ENCODE results near the gene CAPN13. TPM values are rescaled to one million over a fixed set of nuclear protein-coding genes. Genes with fewer than 3 reads are reported as not detected.

Gene CAPN13
- total RNA-seq, 1 donor from 2014 or later, result not detected

- H3K27me3 ChIP-seq (ENCODE audit: insufficient read depth, low read length), result no peaks in the 10 kb centered on the region
- no peaks in the 10 kb centered on the region for H3K36me3 ChIP-seq (ENCODE audit: insufficient read depth, low read length)
- peaks cover 6% of the 10 kb centered on the region for H3K27me3 Mint-ChIP-seq (ENCODE audit: low read depth, unreplicated experiment)
- no peaks in the 10 kb centered on the region for H3K36me3 Mint-ChIP-seq (ENCODE audit: low read depth, unreplicated experiment)
- no peaks in the 10 kb centered on the region for H3K4me1 ChIP-seq (ENCODE audit: insufficient read depth, low read length)
- H3K27ac Mint-ChIP-seq (ENCODE audit: unreplicated experiment), result no peak overlapping the region
- H3K79me2 ChIP-seq (ENCODE audit: insufficient read depth, low read length), result no peaks in the 10 kb centered on the region
- H3K4me3 ChIP-seq (ENCODE audit: insufficient read depth, low read depth, low read length), result no peak overlapping the region
- H3K9me3 Mint-ChIP-seq (ENCODE audit: unreplicated experiment), result no peaks in the 10 kb centered on the region
- no peak overlapping the region for H3K9ac ChIP-seq (ENCODE audit: low read length)
- H3K4me2 ChIP-seq (ENCODE audit: low read length), result no peak overlapping the region
- H3K27ac ChIP-seq (ENCODE audit: low read depth, low read length), result no peak overlapping the region
- H3K9me3 ChIP-seq (ENCODE audit: insufficient read depth, low read depth, low read length), result peaks cover 3% of the 10 kb centered on the region
- DNase-seq (ENCODE audit: low read depth), result no peak
- peaks cover 6% of the 10 kb centered on the region for H3K4me1 Mint-ChIP-seq (ENCODE audit: low read depth, unreplicated experiment)
- no peak overlapping the region for H2AFZ ChIP-seq (ENCODE audit: low read depth, low read length)
- no peak overlapping the region for H3K4me3 Mint-ChIP-seq (ENCODE audit: unreplicated experiment)
- no peak for TF ChIP-seq EZH2 (IDR thresholded peaks at IDR 0.05; ENCODE audit: insufficient read depth, low read length)
- TF ChIP-seq, protein P1, sequence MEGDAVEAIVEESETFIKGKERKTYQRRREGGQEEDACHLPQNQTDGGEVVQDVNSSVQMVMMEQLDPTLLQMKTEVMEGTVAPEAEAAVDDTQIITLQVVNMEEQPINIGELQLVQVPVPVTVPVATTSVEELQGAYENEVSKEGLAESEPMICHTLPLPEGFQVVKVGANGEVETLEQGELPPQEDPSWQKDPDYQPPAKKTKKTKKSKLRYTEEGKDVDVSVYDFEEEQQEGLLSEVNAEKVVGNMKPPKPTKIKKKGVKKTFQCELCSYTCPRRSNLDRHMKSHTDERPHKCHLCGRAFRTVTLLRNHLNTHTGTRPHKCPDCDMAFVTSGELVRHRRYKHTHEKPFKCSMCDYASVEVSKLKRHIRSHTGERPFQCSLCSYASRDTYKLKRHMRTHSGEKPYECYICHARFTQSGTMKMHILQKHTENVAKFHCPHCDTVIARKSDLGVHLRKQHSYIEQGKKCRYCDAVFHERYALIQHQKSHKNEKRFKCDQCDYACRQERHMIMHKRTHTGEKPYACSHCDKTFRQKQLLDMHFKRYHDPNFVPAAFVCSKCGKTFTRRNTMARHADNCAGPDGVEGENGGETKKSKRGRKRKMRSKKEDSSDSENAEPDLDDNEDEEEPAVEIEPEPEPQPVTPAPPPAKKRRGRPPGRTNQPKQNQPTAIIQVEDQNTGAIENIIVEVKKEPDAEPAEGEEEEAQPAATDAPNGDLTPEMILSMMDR (IDR thresholded peaks at IDR 0.05; ENCODE audit: insufficient read depth, low read depth, low read length), result no peak
- no peaks in the 10 kb centered on the region for H4K20me1 ChIP-seq (ENCODE audit: insufficient read depth, low read length)
- no peak for FAIRE-seq
These were observed 26.4 kb downstream of the CAPN13 start for GRCh38 chr2:30780776-30781330.

DNA sequence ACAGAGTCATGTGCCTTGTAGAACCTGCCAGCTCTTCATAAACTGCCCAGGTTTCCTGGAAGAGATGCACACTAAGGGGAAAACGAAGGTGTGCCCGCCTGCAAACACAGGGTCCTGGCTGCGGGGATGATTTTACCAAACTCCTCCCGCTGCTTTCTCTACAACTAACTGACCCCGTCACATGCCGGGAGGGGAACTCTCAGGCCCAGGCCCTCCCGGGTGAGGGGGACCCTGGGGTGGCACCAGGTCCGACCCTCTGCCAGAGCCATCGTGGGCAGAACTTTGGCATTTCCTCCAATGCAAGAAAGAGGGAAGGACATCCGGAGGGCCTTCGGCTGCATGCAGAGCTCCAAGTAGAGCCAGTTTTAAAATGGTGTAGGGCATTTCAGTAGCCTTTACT lies 28.6 kb downstream of the CAPN13 start:
- Histone ChIP-seq H3K4me3 (ENCODE audit: insufficient read depth, low read depth, low read length) (no peak overlapping the region), H3K79me2 (ENCODE audit: insufficient read depth, low read length) (no peaks in the 10 kb centered on the region), H3K36me3 (ENCODE audit: insufficient read depth, low read length) (no peaks in the 10 kb centered on the region), H3K9me3 (ENCODE audit: insufficient read depth, low read depth, low read length) (peaks cover 3% of the 10 kb centered on the region), H3K9ac (ENCODE audit: low read length) (no peak overlapping the region), H3K27ac (ENCODE audit: low read depth, low read length) (no peak overlapping the region), H3K4me1 (ENCODE audit: insufficient read depth, low read length) (no peaks in the 10 kb centered on the region), H3K4me2 (ENCODE audit: low read length) (no peak overlapping the region), H4K20me1 (ENCODE audit: insufficient read depth, low read length) (no peaks in the 10 kb centered on the region), H2AFZ (ENCODE audit: low read depth, low read length) (no peak overlapping the region), H3K27me3 (ENCODE audit: insufficient read depth, low read length) (no peaks in the 10 kb centered on the region)
- H3K27me3 Mint-ChIP-seq (ENCODE audit: low read depth, unreplicated experiment), result peaks cover 3% of the 10 kb centered on the region
- no peaks in the 10 kb centered on the region for H3K9me3 Mint-ChIP-seq (ENCODE audit: unreplicated experiment)
- H3K27ac Mint-ChIP-seq (ENCODE audit: unreplicated experiment), result no peak overlapping the region
- DNase-seq (ENCODE audit: low read depth) (no peak), FAIRE-seq (no peak)
- peaks cover 6% of the 10 kb centered on the region for H3K4me1 Mint-ChIP-seq (ENCODE audit: low read depth, unreplicated experiment)
- H3K36me3 Mint-ChIP-seq (ENCODE audit: low read depth, unreplicated experiment), result no peaks in the 10 kb centered on the region
- H3K4me3 Mint-ChIP-seq (ENCODE audit: unreplicated experiment), result no peak overlapping the region
- TF ChIP-seq, protein P1 (IDR thresholded peaks at IDR 0.05; ENCODE audit: insufficient read depth, low read depth, low read length), result no peak
- no peak for TF ChIP-seq EZH2 (IDR thresholded peaks at IDR 0.05; ENCODE audit: insufficient read depth, low read length)

- no peak overlapping the region for H3K4me2 ChIP-seq (ENCODE audit: low read length)
- Mint-ChIP-seq H3K9me3 (ENCODE audit: unreplicated experiment) (no peaks in the 10 kb centered on the region), H3K4me3 (ENCODE audit: unreplicated experiment) (no peak overlapping the region), H3K4me1 (ENCODE audit: low read depth, unreplicated experiment) (peaks cover 6% of the 10 kb centered on the region), H3K27me3 (ENCODE audit: low read depth, unreplicated experiment) (peaks cover 3% of the 10 kb centered on the region), H3K27ac (ENCODE audit: unreplicated experiment) (no peak overlapping the region), H3K36me3 (ENCODE audit: low read depth, unreplicated experiment) (no peaks in the 10 kb centered on the region)
- H3K9ac ChIP-seq (ENCODE audit: low read length), result no peak overlapping the region
- no peak overlapping the region for H3K27ac ChIP-seq (ENCODE audit: low read depth, low read length)
- no peaks in the 10 kb centered on the region for H3K36me3 ChIP-seq (ENCODE audit: insufficient read depth, low read length)
- no peak overlapping the region for H2AFZ ChIP-seq (ENCODE audit: low read depth, low read length)
- no peaks in the 10 kb centered on the region for H3K79me2 ChIP-seq (ENCODE audit: insufficient read depth, low read length)
- H3K27me3 ChIP-seq (ENCODE audit: insufficient read depth, low read length), result no peaks in the 10 kb centered on the region
- H3K4me1 ChIP-seq (ENCODE audit: insufficient read depth, low read length), result no peaks in the 10 kb centered on the region
- TF ChIP-seq EZH2 (IDR thresholded peaks at IDR 0.05; ENCODE audit: insufficient read depth, low read length), result no peak
- TF ChIP-seq, protein P1 (IDR thresholded peaks at IDR 0.05; ENCODE audit: insufficient read depth, low read depth, low read length), result no peak
- DNase-seq (ENCODE audit: low read depth) (no peak), FAIRE-seq (no peak)
- H3K4me3 ChIP-seq (ENCODE audit: insufficient read depth, low read depth, low read length), result no peak overlapping the region
- H3K9me3 ChIP-seq (ENCODE audit: insufficient read depth, low read depth, low read length), result peaks cover 3% of the 10 kb centered on the region
- no peaks in the 10 kb centered on the region for H4K20me1 ChIP-seq (ENCODE audit: insufficient read depth, low read length)
These were observed 29.4 kb downstream of the CAPN13 start for GRCh38 chr2:30777661-30778505.
